Activated T-helper 1 cell treated with anti-CD3 and anti-CD28 coated beads, Interleukin-12 subunit alpha, Interleukin-12 subunit beta, Interleukin-2, Interleukin-4 antibody, amounts not matched to agents 30 ng/mL and 10 ng/mL and 1 ng/mL, durations not matched to agents 14 hours and 24 hours and 36 hours (primary cell): Measurements from ENCODE around the gene NACC2. TPM values are rescaled to one million over a fixed set of nuclear protein-coding genes. Genes with fewer than 3 reads are reported as not detected.
A peak's percentile ranks its signal among the peaks of the same experiment; 100 is the strongest.

Source experiments
- DNase-seq: peaks from one replicate; pipeline ENCODE4 v3.0.0; 2021; ENCODE audit warnings: low spot score
- H3K27ac Mint-ChIP-seq: one replicate; pipeline ENCODE4 v1.8.0; 2021; ENCODE audit warnings: mild to moderate bottlenecking, mixed read lengths
- H3K27me3 Mint-ChIP-seq: one replicate; pipeline ENCODE4 v1.8.0; 2022; ENCODE audit warnings: mild to moderate bottlenecking, moderate library complexity, mixed read lengths; ENCODE audit not compliant: insufficient read depth
- H3K36me3 Mint-ChIP-seq: one replicate; pipeline ENCODE4 v1.8.0; 2021; ENCODE audit warnings: low read depth, mixed read lengths
- H3K4me1 Mint-ChIP-seq: one replicate; pipeline ENCODE4 v1.8.0; 2021; ENCODE audit warnings: low read depth, mixed read lengths
- H3K4me3 Mint-ChIP-seq: one replicate; pipeline ENCODE4 v1.8.0; 2021; ENCODE audit warnings: mild to moderate bottlenecking, moderate library complexity, mixed read lengths
- H3K9me3 Mint-ChIP-seq: one replicate; pipeline ENCODE4 v1.8.0; 2021; ENCODE audit warnings: mixed read lengths
- intact Hi-C: fragments of 100-400 bp; cut with micrococcal nuclease; formaldehyde crosslinking; loops from one replicate; pipeline ENCODE4 v1.15.1; 2024
- total RNA-seq: library from RNA; stranded (reverse); gene quantifications from 2 replicates; pipeline ENCODE4 v1.2.3, GENCODE V29; 2022

NACC2 gene
- total RNA-seq, 1 donor from 2014 or later = 3.7 TPM

DNA sequence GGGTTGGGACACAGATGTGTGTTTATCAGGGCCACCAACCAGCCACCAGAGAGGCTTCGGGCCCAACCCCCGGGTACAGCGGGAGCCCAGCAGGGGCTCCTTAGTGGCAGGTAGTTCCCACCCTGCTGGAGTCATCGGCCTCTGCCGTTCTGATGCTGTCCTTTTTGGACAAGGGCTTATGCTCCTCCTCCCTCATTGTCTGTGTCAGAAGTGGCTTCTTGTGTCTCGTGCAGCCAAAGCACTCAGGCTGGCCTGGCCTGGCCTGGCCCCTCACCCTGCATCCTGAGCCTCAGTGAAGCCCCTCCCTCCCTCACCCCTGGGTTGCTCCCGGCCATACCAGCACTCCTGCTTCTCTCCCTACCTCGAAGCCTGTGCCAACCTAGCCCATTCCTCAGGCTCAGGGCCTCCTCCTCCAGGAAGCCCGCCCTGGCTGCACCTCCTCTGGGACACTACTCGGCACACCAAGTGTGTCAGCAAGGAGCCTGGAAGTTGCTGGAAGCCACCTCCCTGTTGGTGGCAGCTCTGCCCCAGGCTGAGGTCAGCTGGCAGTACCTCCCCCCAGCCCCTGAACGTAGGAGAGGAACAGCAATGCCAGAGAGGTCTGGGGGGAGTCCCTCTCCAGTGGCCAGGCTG, 129.8 kb downstream of the NACC2 start:
- no peaks in the 10 kb centered on the region for H3K9me3 Mint-ChIP-seq
- H3K27ac Mint-ChIP-seq = no peak overlapping the region
- no peaks in the 10 kb centered on the region for H3K36me3 Mint-ChIP-seq
- intact Hi-C loops = loop anchor here (10.0 kb wide), 2 partner anchors 280 to 360 kb away; partner anchors contain the start of gene QSOX2
- peaks cover 12% of the 10 kb centered on the region for H3K27me3 Mint-ChIP-seq
- H3K4me3 Mint-ChIP-seq = no peak overlapping the region
- no peak for DNase-seq
- H3K4me1 Mint-ChIP-seq = peaks cover 26% of the 10 kb centered on the region

DNA sequence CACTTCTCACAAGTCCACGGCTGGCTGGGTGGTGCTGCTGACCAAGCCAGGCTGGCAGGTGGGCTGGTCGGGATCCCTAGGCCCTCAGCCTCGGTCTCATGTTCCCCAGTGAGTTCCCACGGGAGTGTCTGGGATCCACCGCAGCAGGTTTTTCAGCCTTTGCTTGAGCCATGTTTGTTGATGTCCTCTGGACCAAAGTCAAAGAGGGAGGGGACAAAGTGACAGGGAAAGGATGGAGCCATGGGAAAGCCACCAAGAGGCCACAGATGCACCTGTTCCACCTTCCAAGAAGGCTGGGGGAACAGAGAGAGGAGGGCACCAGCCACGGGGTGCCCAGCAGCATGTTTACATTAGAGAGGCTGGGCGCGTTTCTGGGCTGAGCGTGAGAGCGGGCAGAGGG, 131.2 kb downstream of the NACC2 start:
- no peaks in the 10 kb centered on the region for H3K9me3 Mint-ChIP-seq
- intact Hi-C loops = loop anchor here (5.0 to 10.0 kb wide), 5 partner anchors 102 to 1897 kb away; partner anchors contain the start of genes BRD3, QSOX2 and SEC16A
- peaks cover 34% of the 10 kb centered on the region for H3K4me1 Mint-ChIP-seq
- no peak overlapping the region for H3K4me3 Mint-ChIP-seq
- no peak for DNase-seq
- no peaks in the 10 kb centered on the region for H3K36me3 Mint-ChIP-seq
- no peak overlapping the region for H3K27ac Mint-ChIP-seq
- H3K27me3 Mint-ChIP-seq = peaks cover 12% of the 10 kb centered on the region

DNA sequence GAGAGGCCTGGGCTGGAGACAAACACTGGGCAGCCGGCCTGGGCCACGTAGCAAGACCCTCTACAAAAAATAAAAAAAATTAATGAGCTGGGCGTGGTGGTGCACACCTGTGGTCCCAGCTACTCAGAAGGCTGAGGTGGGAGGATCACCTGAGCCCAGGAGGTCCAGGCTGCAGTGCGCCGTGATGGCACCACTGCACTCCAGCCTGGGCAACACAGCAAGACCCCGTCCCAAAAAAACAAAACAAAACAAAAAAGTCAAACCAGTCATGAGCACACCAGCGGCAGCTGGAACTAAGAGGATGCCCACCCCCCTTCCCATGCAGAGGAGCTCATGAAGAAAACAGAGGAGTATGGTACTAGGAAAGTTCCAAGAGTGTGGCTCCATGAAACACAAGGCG, 131.8 kb downstream of the NACC2 start:
- Mint-ChIP-seq H3K9me3 (no peaks in the 10 kb centered on the region), H3K4me3 (no peak overlapping the region), H3K27me3 (peaks cover 12% of the 10 kb centered on the region), H3K27ac (no peak overlapping the region), H3K36me3 (no peaks in the 10 kb centered on the region), H3K4me1 (peaks cover 34% of the 10 kb centered on the region)
- DNase-seq = no peak
- intact Hi-C loops = loop anchor here (5.0 to 10.0 kb wide), 5 partner anchors 101 to 1896 kb away; partner anchors contain the start of genes BRD3, QSOX2 and SEC16A

DNA sequence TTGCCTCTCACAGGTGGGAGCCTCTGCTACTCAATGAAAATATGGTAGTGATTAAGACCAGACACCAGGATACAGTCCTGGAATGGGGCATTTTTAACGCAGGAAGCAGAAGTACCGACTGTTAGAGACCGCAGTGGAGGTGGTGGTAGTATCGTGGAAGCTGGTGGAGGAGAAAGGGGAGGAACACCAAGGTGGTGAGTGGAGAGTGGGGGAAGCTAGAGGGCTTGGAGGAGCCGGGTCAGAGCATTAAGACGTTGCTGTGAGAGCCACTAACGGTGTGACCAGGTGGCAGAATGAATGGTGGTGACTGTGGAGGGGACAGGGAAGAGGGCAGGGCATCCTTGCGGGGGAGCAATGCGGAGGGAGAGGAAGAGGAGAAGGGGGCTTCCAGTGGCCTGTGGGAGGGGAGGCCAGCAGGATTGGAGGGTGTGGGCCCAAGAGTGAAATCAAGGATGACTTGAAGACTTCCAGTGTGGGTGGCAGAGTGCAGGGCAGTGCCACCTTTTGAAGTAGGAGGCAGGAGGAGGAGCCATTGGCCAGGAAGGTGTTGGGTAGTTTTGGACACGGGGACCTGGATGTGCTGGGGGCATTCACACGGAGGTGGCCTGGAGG, 132.3 kb downstream of the NACC2 start:
- H3K27ac Mint-ChIP-seq = no peak overlapping the region
- H3K27me3 Mint-ChIP-seq = peaks cover 12% of the 10 kb centered on the region
- intact Hi-C loops = loop anchor here (5.0 to 10.0 kb wide), 5 partner anchors 101 to 1896 kb away; partner anchors contain the start of genes BRD3, QSOX2 and SEC16A

DNA sequence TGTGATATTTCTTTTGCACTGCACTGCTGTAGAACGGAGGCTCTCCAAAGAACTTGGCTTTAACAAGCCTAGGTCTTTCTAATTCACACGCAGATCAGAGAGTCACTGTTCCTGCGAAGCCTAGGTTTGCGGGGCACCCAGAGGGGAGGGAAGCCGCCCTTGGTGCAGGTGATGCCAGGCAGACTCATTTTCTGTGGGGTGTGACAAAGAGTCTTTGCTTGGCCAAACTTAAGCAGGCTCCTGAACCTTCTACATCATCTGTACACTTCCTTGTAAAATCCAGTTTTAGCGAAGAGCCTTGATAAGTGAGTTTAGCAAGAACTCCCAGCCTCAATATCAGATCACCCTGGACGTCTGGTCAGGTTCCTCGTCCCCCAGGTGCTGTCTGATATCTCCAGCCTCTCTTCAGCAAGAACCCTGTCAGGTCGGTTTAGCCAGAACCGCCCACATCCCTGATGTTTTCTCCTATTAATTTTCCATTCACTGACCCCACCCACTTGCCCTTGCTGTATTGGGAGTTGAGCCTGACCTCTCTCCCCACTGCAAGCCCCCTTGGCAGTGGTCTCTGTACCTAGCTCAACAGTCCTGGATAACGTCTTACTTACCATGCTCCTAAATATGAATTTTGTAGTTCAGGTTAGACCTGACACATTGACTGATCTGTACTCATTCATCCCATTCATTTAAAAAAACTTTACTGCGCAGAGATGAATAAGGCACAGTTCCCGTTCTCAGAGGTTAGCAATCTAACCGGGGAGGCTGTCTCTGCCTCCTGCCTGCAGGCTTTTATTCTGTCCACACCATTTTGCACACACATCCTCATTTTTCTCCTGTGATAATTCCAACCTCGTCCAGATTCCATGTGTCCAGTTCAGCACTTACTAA, 133.0 kb downstream of the NACC2 start:
- H3K4me3 Mint-ChIP-seq = peak overlapping the region; percentile 35
- intact Hi-C loops = loop anchor here (1.0 to 10.0 kb wide), 8 partner anchors 37 to 1895 kb away; partner anchors contain the start of genes BRD3, CAMSAP1, QSOX2 and SEC16A
- H3K9me3 Mint-ChIP-seq = no peaks in the 10 kb centered on the region
- no peaks in the 10 kb centered on the region for H3K36me3 Mint-ChIP-seq
- DNase-seq = no peak
- H3K27me3 Mint-ChIP-seq = peaks cover 8% of the 10 kb centered on the region
- H3K4me1 Mint-ChIP-seq = peaks cover 25% of the 10 kb centered on the region
- H3K27ac Mint-ChIP-seq = peak overlapping the region; percentile 37

More for the DNA sequence above, 132.3 kb downstream of the NACC2 start:
- no peak for DNase-seq
- Mint-ChIP-seq H3K4me3 (peak overlapping the region; percentile 35), H3K4me1 (peaks cover 31% of the 10 kb centered on the region), H3K9me3 (no peaks in the 10 kb centered on the region), H3K36me3 (no peaks in the 10 kb centered on the region)

DNA sequence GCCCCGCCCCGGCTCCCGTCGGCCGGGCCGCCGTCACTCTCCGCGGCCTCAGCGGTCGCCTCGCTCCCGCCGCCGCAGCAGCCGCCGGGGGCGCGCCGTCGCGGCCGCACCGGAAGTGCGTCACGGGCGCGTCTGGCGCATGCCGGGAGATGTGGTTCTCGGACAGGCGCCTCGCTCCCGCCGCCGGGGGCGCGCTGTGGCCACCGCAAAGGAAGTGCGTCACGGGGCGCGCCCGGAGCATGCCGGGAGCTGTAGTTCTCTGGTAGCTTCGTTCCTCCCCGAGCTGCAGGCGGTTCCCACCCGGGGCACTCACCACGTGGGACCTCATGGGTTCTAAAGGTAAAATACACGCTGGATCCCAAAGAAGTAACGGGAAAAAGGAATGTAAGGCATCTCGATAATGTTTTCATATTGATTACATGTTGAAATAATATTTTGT, 133.8 kb downstream of the NACC2 start, which contains the start of gene UBAC1:
Gene UBAC1 (minus strand): TSS at position 97 of the 439 bp plus-strand sequence. CDS start 211 bp downstream, outside the sequence.
- Mint-ChIP-seq H3K36me3 (no peaks in the 10 kb centered on the region), H3K4me1 (peaks cover 25% of the 10 kb centered on the region), H3K4me3 (peak within 1 kb of the TSS; percentile 87), H3K27ac (peak within 1 kb of the TSS; percentile 82), H3K9me3 (no peaks in the 10 kb centered on the region), H3K27me3 (peaks cover 8% of the 10 kb centered on the region)
- DNase-seq = peak; percentile 93
- intact Hi-C loops = loop anchor here (1.0 to 10.0 kb wide), 8 partner anchors 36 to 1894 kb away; partner anchors contain the start of genes BRD3, CAMSAP1, QSOX2 and SEC16A

DNA sequence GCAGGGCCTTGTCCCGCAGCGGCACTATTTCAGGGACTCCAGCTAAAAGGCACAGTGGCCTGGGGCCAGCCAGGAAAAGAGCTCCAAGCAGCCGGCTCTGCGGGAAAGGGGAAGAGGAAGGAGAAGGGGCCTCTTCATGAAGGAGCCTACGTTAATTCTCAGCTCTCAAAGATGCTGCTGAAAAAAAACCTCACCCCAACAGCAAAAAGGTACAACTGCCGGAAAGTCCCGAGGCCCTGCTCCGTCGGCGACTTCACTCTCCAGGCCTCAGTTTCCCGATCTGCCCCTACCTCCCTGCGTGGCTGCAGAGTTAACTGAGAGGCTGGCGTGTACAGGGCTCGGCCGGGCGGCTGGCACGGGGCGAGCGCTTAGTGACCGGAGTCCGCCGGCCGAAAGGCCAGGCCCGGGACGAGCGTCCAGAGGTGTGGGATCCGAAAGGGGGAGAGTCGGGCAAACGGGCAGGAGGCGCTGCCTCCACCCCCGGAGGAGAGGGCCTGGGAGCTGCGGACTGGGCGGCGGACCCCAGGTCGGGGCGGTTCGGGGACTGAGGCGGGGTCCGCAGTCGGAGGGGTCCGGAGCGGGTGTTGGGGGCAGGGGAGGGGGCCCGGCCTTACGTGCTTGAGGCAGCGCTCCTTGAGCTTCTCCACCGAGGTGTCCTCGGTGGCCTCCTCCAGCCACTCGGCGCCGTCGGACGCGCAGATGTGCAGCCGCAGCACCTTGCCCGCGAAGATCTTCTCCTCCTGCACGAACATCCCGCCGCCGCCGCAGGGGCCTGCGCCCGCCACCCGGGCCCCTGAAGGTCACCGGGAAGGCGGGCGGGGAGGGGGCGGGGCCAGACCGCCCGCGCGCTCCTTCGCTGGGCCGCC, 134.4 kb downstream of the NACC2 start:
- intact Hi-C loops = loop anchor here (1.0 to 10.0 kb wide), 8 partner anchors 35 to 1893 kb away; partner anchors contain the start of genes BRD3, CAMSAP1, QSOX2 and SEC16A
- Mint-ChIP-seq H3K36me3 (no peaks in the 10 kb centered on the region), H3K27ac (peak overlapping the region; percentile 82), H3K27me3 (peaks cover 8% of the 10 kb centered on the region), H3K4me3 (peak overlapping the region; percentile 87), H3K4me1 (peaks cover 25% of the 10 kb centered on the region), H3K9me3 (no peaks in the 10 kb centered on the region)
- no peak for DNase-seq

DNA sequence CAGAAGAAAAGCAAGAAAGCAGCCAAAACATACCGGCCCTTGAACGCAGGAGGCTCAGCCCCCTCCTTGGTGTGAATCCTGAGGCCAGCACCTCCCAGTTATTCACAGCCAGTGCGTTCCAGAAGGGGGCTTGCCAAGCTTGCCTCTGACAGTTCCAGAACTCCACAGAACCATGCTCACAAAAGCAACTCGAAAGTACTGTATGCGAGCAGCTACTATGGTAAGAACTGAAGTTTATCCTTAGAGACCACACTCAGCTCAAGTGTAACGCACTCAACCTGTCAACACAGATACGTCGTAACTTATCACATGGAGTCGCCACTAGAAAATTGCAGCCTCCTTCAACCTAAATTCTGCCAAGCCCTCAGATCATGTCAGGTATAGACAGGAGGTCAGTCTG, 135.3 kb downstream of the NACC2 start:
- no peak for DNase-seq
- H3K4me3 Mint-ChIP-seq = peak overlapping the region; percentile 87
- H3K9me3 Mint-ChIP-seq = no peaks in the 10 kb centered on the region
- peaks cover 25% of the 10 kb centered on the region for H3K4me1 Mint-ChIP-seq
- H3K36me3 Mint-ChIP-seq = no peaks in the 10 kb centered on the region
- H3K27ac Mint-ChIP-seq = peak overlapping the region; percentile 82
- intact Hi-C loops = loop anchor here (5.0 to 10.0 kb wide), 5 partner anchors 98 to 1893 kb away; partner anchors contain the start of genes BRD3, QSOX2 and SEC16A
- peaks cover 8% of the 10 kb centered on the region for H3K27me3 Mint-ChIP-seq

DNA sequence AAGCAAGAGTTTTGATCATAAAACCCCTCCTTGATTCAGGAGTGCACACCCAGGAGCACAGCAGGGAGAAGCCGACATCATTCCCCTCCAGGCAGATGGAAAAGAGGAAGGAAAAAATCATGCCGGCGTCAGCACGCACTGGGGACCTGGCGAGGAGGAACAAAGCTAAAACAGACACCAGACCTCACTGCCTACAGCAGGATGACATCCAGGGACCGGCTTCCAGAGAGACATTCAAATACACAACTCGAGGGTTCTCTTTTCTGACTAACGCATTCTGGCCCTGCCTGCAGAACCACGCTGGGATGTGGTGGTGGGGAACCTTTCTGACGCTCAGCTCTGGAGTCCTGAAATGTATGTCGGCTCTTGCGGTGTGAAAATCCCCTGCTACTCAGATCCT, 136.6 kb downstream of the NACC2 start:
- H3K36me3 Mint-ChIP-seq = peaks cover 2% of the 10 kb centered on the region
- no peak overlapping the region for H3K4me3 Mint-ChIP-seq
- peaks cover 25% of the 10 kb centered on the region for H3K4me1 Mint-ChIP-seq
- intact Hi-C loops = no loop called here
- DNase-seq = no peak
- no peaks in the 10 kb centered on the region for H3K9me3 Mint-ChIP-seq
- H3K27me3 Mint-ChIP-seq = peaks cover 6% of the 10 kb centered on the region
- H3K27ac Mint-ChIP-seq = no peak overlapping the region

DNA sequence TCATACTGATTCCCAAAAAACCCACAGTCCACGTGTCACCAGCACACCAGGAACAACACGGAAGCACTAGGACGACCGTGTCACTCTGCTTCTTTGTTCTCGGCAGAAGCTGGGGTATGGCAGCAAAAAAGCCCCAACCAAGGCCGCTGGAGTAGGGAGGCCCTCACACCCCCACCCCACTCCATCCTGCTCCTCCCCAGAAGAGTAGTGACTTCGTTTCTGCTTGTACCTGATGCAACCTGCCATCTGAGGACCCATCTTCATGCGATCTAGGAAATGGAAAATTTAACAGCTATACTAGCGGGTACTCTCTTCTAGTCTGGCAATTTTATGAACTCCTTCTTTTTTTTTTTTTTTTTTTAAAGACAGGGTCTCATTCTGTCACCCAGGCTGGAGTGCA, 137.7 kb downstream of the NACC2 start:
- H3K4me3 Mint-ChIP-seq = no peak overlapping the region
- H3K4me1 Mint-ChIP-seq = peaks cover 20% of the 10 kb centered on the region
- H3K9me3 Mint-ChIP-seq = no peaks in the 10 kb centered on the region
- intact Hi-C loops = no loop called here
- H3K36me3 Mint-ChIP-seq = peaks cover 5% of the 10 kb centered on the region
- no peak for DNase-seq
- H3K27me3 Mint-ChIP-seq = peaks cover 3% of the 10 kb centered on the region
- H3K27ac Mint-ChIP-seq = no peak overlapping the region

DNA sequence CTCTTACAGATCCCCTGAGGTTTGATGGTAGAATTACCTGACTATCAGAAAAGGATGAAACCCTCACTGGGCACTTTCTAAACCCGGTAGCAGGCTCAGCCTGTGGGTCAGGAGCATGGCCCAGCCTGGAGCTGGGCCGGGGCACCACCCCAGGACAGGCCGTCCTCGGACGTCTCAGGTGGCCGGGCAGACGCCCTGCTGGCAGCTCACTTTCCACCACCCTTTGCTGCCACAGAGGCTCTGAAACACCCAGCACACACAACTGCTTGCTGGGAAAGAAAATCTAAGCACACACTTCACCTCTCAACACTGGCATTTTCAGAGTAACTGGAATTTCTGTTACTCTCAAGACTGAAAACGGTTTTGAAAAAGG, 138.3 kb downstream of the NACC2 start:
- intact Hi-C loops = no loop called here
- H3K27me3 Mint-ChIP-seq = no peaks in the 10 kb centered on the region
- H3K4me3 Mint-ChIP-seq = no peak overlapping the region
- no peak overlapping the region for H3K27ac Mint-ChIP-seq
- H3K9me3 Mint-ChIP-seq = no peaks in the 10 kb centered on the region
- peaks cover 8% of the 10 kb centered on the region for H3K36me3 Mint-ChIP-seq
- peaks cover 14% of the 10 kb centered on the region for H3K4me1 Mint-ChIP-seq
- DNase-seq = no peak
